ENCODE data around the gene GPHB5. TPM values are rescaled to one million over a fixed set of nuclear protein-coding genes. Genes with fewer than 3 reads are reported as not detected.
"Not testable (repeated sequence)": the region's sequence is repeated elsewhere in the genome, so short reads cannot be mapped to it uniquely, and the experiment has no call there.

The GPHB5 gene
- total RNA-seq, 2 donors from 2014 or later: not detected

- H3K36me3 Mint-ChIP-seq (ENCODE audit: low read depth); H3K27ac Mint-ChIP-seq; ATAC-seq (replicated peaks); H3K4me3 Mint-ChIP-seq; H3K4me1 Mint-ChIP-seq; H3K9me3 Mint-ChIP-seq: not testable (repeated sequence)
- peaks cover 24% of the 10 kb centered on the region for H3K27me3 Mint-ChIP-seq
These were observed 14.3 kb downstream of the GPHB5 start for GRCh38 chr14:63304429-63304828.

GRCh38 chr14:63301891-63302534 lies 16.7 kb downstream of the GPHB5 start:
- H3K27ac Mint-ChIP-seq: no peak overlapping the region

GRCh38 chr14:63300854-63301253 lies 17.9 kb downstream of the GPHB5 start:
- Mint-ChIP-seq H3K9me3 (no peaks in the 10 kb centered on the region), H3K4me1 (no peaks in the 10 kb centered on the region), H3K36me3 (ENCODE audit: low read depth) (no peaks in the 10 kb centered on the region), H3K27me3 (peaks cover 15% of the 10 kb centered on the region), H3K4me3 (no peak overlapping the region), H3K27ac (no peak overlapping the region)
- no peak for ATAC-seq (replicated peaks)

More at GRCh38 chr14:63301891-63302534, 16.7 kb downstream of the GPHB5 start:
- Mint-ChIP-seq H3K9me3 (no peaks in the 10 kb centered on the region), H3K36me3 (ENCODE audit: low read depth) (no peaks in the 10 kb centered on the region), H3K27me3 (peaks cover 18% of the 10 kb centered on the region), H3K4me3 (no peak overlapping the region), H3K4me1 (no peaks in the 10 kb centered on the region)
- no peak for ATAC-seq (replicated peaks)

GRCh38 chr14:63299351-63300110 lies 19.2 kb downstream of the GPHB5 start:
- peaks cover 16% of the 10 kb centered on the region for H3K27me3 Mint-ChIP-seq
- ATAC-seq (replicated peaks): no peak
- H3K9me3 Mint-ChIP-seq: no peaks in the 10 kb centered on the region
- H3K27ac Mint-ChIP-seq: no peak overlapping the region
- no peak overlapping the region for H3K4me3 Mint-ChIP-seq
- peaks cover 6% of the 10 kb centered on the region for H3K4me1 Mint-ChIP-seq
- H3K36me3 Mint-ChIP-seq (ENCODE audit: low read depth): no peaks in the 10 kb centered on the region

GRCh38 chr14:63297372-63298063 lies 21.2 kb downstream of the GPHB5 start:
- no peak overlapping the region for H3K4me3 Mint-ChIP-seq
- peaks cover 6% of the 10 kb centered on the region for H3K4me1 Mint-ChIP-seq
- H3K27me3 Mint-ChIP-seq: peaks cover 22% of the 10 kb centered on the region
- H3K27ac Mint-ChIP-seq: no peak overlapping the region
- H3K9me3 Mint-ChIP-seq: no peaks in the 10 kb centered on the region
- no peaks in the 10 kb centered on the region for H3K36me3 Mint-ChIP-seq (ENCODE audit: low read depth)
- no peak for ATAC-seq (replicated peaks)

- Mint-ChIP-seq H3K36me3 (ENCODE audit: low read depth) (no peaks in the 10 kb centered on the region), H3K27ac (peak overlapping the region; percentile 60), H3K9me3 (no peaks in the 10 kb centered on the region), H3K4me1 (peaks cover 6% of the 10 kb centered on the region), H3K4me3 (peak overlapping the region; percentile 54), H3K27me3 (peaks cover 24% of the 10 kb centered on the region)
- peak; percentile 79 for ATAC-seq (replicated peaks)
These were observed 22.6 kb downstream of the GPHB5 start for GRCh38 chr14:63296060-63296563.

GRCh38 chr14:63295231-63295685 lies 23.5 kb downstream of the GPHB5 start:
- H3K27me3 Mint-ChIP-seq: peaks cover 29% of the 10 kb centered on the region
- peak overlapping the region; percentile 60 for H3K27ac Mint-ChIP-seq
- peak overlapping the region; percentile 54 for H3K4me3 Mint-ChIP-seq
- peak; percentile 7 for ATAC-seq (replicated peaks)
- peaks cover 6% of the 10 kb centered on the region for H3K4me1 Mint-ChIP-seq
- no peaks in the 10 kb centered on the region for H3K36me3 Mint-ChIP-seq (ENCODE audit: low read depth)
- H3K9me3 Mint-ChIP-seq: no peaks in the 10 kb centered on the region

GRCh38 chr14:63292805-63293204 lies 25.9 kb downstream of the GPHB5 start:
- ATAC-seq (replicated peaks): no peak
- no peaks in the 10 kb centered on the region for H3K9me3 Mint-ChIP-seq
- no peak overlapping the region for H3K27ac Mint-ChIP-seq
- H3K4me3 Mint-ChIP-seq: no peak overlapping the region
- H3K36me3 Mint-ChIP-seq (ENCODE audit: low read depth): no peaks in the 10 kb centered on the region
- H3K27me3 Mint-ChIP-seq: peaks cover 29% of the 10 kb centered on the region
- peaks cover 6% of the 10 kb centered on the region for H3K4me1 Mint-ChIP-seq

- H3K9me3 Mint-ChIP-seq: no peaks in the 10 kb centered on the region
- peaks cover 29% of the 10 kb centered on the region for H3K27me3 Mint-ChIP-seq
- no peak overlapping the region for H3K4me3 Mint-ChIP-seq
- no peak for ATAC-seq (replicated peaks)
- H3K27ac Mint-ChIP-seq: no peak overlapping the region
- H3K36me3 Mint-ChIP-seq (ENCODE audit: low read depth): no peaks in the 10 kb centered on the region
- H3K4me1 Mint-ChIP-seq: peaks cover 6% of the 10 kb centered on the region
These were observed 27.8 kb downstream of the GPHB5 start for GRCh38 chr14:63290741-63291430.

GRCh38 chr14:63288853-63289252 lies 29.9 kb downstream of the GPHB5 start:
- Mint-ChIP-seq H3K27ac (no peak overlapping the region), H3K9me3 (no peaks in the 10 kb centered on the region), H3K27me3 (peaks cover 24% of the 10 kb centered on the region), H3K4me1 (no peaks in the 10 kb centered on the region), H3K4me3 (no peak overlapping the region), H3K36me3 (ENCODE audit: low read depth) (no peaks in the 10 kb centered on the region)
- ATAC-seq (replicated peaks): peak; percentile 47

- Mint-ChIP-seq H3K4me1 (no peaks in the 10 kb centered on the region), H3K9me3 (no peaks in the 10 kb centered on the region), H3K27me3 (peaks cover 19% of the 10 kb centered on the region), H3K4me3 (no peak overlapping the region), H3K27ac (no peak overlapping the region), H3K36me3 (ENCODE audit: low read depth) (no peaks in the 10 kb centered on the region)
- ATAC-seq (replicated peaks): no peak
These were observed 30.9 kb downstream of the GPHB5 start for GRCh38 chr14:63287666-63288483.

GRCh38 chr14:63286071-63286470 lies 32.7 kb downstream of the GPHB5 start:
- ATAC-seq (replicated peaks): no peak
- H3K4me3 Mint-ChIP-seq: no peak overlapping the region
- H3K36me3 Mint-ChIP-seq (ENCODE audit: low read depth): no peaks in the 10 kb centered on the region
- no peak overlapping the region for H3K27ac Mint-ChIP-seq
- H3K9me3 Mint-ChIP-seq: no peaks in the 10 kb centered on the region
- H3K27me3 Mint-ChIP-seq: peaks cover 5% of the 10 kb centered on the region
- no peaks in the 10 kb centered on the region for H3K4me1 Mint-ChIP-seq

GRCh38 chr14:63283884-63284248 lies 34.9 kb downstream of the GPHB5 start:
- Mint-ChIP-seq H3K36me3 (ENCODE audit: low read depth) (no peaks in the 10 kb centered on the region), H3K4me1 (no peaks in the 10 kb centered on the region), H3K27ac (no peak overlapping the region), H3K27me3 (no peaks in the 10 kb centered on the region), H3K4me3 (no peak overlapping the region), H3K9me3 (no peaks in the 10 kb centered on the region)
- ATAC-seq (replicated peaks): peak; percentile 69

All from activated T-helper 17 cell treated with anti-CD3 and anti-CD28 coated beads, Interleukin-2, amount 50 U/mL, for 72 hours (primary cell).